Pancreas (tissue), 10 donors: ENCODE results near the gene SPRING1. TPM values are rescaled to one million over a fixed set of nuclear protein-coding genes. Genes with fewer than 3 reads are reported as not detected.
A peak's percentile ranks its signal among the peaks of the same experiment; 100 is the strongest.
"Not testable (repeated sequence)": the region's sequence is repeated elsewhere in the genome, so short reads cannot be mapped to it uniquely, and the experiment has no call there.

Experiments used
- ATAC-seq, 4 donors: fragments of 200-7000 bp; cut with Tn5 transposase; one replicate each; pipeline versions ENCODE4 v1.8.0 to v1.9.1; 2020; ENCODE audit warnings: mild to moderate bottlenecking in 4 of 4, moderate library complexity in 4 of 4
- DNase-seq, 6 donors: peaks; one replicate each; pipeline ENCODE4 v3.0.0-alpha.2; 2020
- FAIRE-seq: peaks from 2 replicates; lab custom pipeline; 2012; peaks lifted over from hg19 to GRCh38; lab: Jason Lieb, UNC
- H3K27ac ChIP-seq, 4 donors: fragments of 200-600 bp; sonication (generic); 1 replicate in 3 of 4; 2 replicates in 1 of 4; pipeline versions ENCODE4 v1.5.0 to v1.8.0; 2020
- H3K27me3 ChIP-seq, 4 donors: fragments of 200-600 bp; one replicate each; pipeline ENCODE4 v1.8.0; 2021
- H3K36me3 ChIP-seq, 3 donors: fragments of 200-600 bp; sonication (generic) in 1 of 3; one replicate each; pipeline versions ENCODE4 v1.5.0 to v1.8.0; 2020 to 2021
- H3K4me1 ChIP-seq, 3 donors: fragments of 200-600 bp; one replicate each; pipeline ENCODE4 v1.8.0; 2021
- H3K4me3 ChIP-seq, 4 donors: fragments of 200-600 bp; sonication (generic) in 2 of 4; one replicate each; pipeline versions ENCODE4 v1.5.0 to v1.8.0; 2020 to 2021
- H3K9me3 ChIP-seq, 4 donors: fragments of 200-600 bp; one replicate each; pipeline ENCODE4 v1.8.0; 2021
- CTCF ChIP-seq, 4 donors: fragments of 200-600 bp; sonication (generic) in 3 of 4; IDR thresholded peaks; one replicate each; pipeline versions ENCODE4 v1.5.0 to v1.8.0; 2021; ENCODE audit warnings: antibody characterized with exemption in 4 of 4
- whole genome bisulfite sequencing, 2 donors: extraction: QIAGEN DNeasy Blood & Tissue Kit; methylation state at CpG; one replicate each; pipeline ENCODE4 v1.1.7; 2013; 5-methylcytosine and 5-hydroxymethylcytosine counted together
- intact Hi-C, 3 donors: fragments of 100-400 bp; cut with DNase I; formaldehyde crosslinking; loops; one replicate each; pipeline versions ENCODE4 v1.11.1 to v1.14.2; 2022
- polyA plus RNA-seq, 2 donors: library from polyadenylated mRNA; stranded (reverse); fragments of 200-250 nt; gene quantifications; one replicate each; pipeline ENCODE4 v1.2.3, GENCODE V29; 2013
- total RNA-seq, 6 donors: library from RNA; stranded (reverse); fragmentation: NEBNext Ultra II Directional in 4 of 6; extraction: Animal tissue kit (Norgen Biotek cat#: 25700) in 4 of 6; gene quantifications; one replicate each; pipeline versions ENCODE4 v1.2.1 to v1.2.4, GENCODE V29; 2021 to 2023
- donor health status: healthy with polysubstance abuse.
- donor health status: DM: no; HTN: no; CAD: no; lungs with moderate emphysema.
- donor health status: DM: no; HTN: no; CAD: no.
- donor health status: control.
- donor health status: control.
- donor health status: Bipolar disorder and iron deficiency.
- donor health status: DM: yes; HTN: yes; CAD: no.
- donor health status: DM: no; HTN: no; CAD: no.
- donor health status: DM: no; HTN: no; CAD: no.
- donor health status: DM: yes; HTN: yes; CAD: no.

SPRING1 gene
- total and polyA plus RNA-seq, 8 donors: 7.5 to 21.9 (median 10.5) TPM

- Histone ChIP-seq H3K9me3 (no peaks in the 10 kb centered on the region), H3K27ac (no peak overlapping the region), H3K36me3 (no peaks in the 10 kb centered on the region), H3K4me1 (no peaks in the 10 kb centered on the region), H3K27me3 (no peaks in the 10 kb centered on the region), H3K4me3 (no peak overlapping the region)
- FAIRE-seq (no peak), DNase-seq (no peak), ATAC-seq (no peak)
- intact Hi-C loops: no loop called here
- WGBS, 2 donors: 51 to 60% methylated on average over 3 of the region's 3 CpGs
- TF ChIP-seq CTCF (IDR thresholded peaks at IDR 0.05): no peak
Measured at GRCh38 chr12:116744766-116745165, 6.9 kb upstream of the SPRING1 start.

GRCh38 chr12:116742787-116743186, 4.9 kb upstream of the SPRING1 start:
- H3K4me3 ChIP-seq, FAIRE-seq, ATAC-seq, H3K4me1 ChIP-seq, DNase-seq, H3K9me3 ChIP-seq, intact Hi-C loops, H3K27me3 ChIP-seq, H3K36me3 ChIP-seq, H3K27ac ChIP-seq: not testable (repeated sequence)
- WGBS, 2 donors: 30 to 56% methylated on average over 2 of the region's 2 CpGs

GRCh38 chr12:116739381-116739887, 1.6 kb upstream of the SPRING1 start:
- DNase-seq: no peak
- peaks cover 5 to 11% (median 6%) of the 10 kb centered on the region in 3 donors for H3K4me1 ChIP-seq
- H3K27me3 ChIP-seq: no peaks in the 10 kb centered on the region
- intact Hi-C loops: no loop called here
- WGBS, 2 donors: 72 to 82% methylated on average over 7 of the region's 7 CpGs
- no peak overlapping the region for H3K4me3 ChIP-seq
- no peaks in the 10 kb centered on the region for H3K36me3 ChIP-seq
- TF ChIP-seq CTCF (IDR thresholded peaks at IDR 0.05): no peak
- no peak for ATAC-seq
- no peak overlapping the region for H3K27ac ChIP-seq
- H3K9me3 ChIP-seq: no peaks in the 10 kb centered on the region
- no peak for FAIRE-seq

- no peak for TF ChIP-seq CTCF (IDR thresholded peaks at IDR 0.05)
- intact Hi-C loops: no loop called here
- DNase-seq (peak in 2 of 6 donors; percentile 38 to 66), FAIRE-seq (no peak), ATAC-seq (peak in 1 of 4 donors; percentile 10)
- H3K4me3 ChIP-seq: peak overlapping the region; percentile 57 to 87 (median 76)
- peak overlapping the region in 3 of 4 donors; percentile 33 to 67 (median 60) for H3K27ac ChIP-seq
- 1 to 2% methylated on average over 24 of the region's 24 CpGs for WGBS, 2 donors
- H3K4me1 ChIP-seq: peaks cover 5 to 11% (median 6%) of the 10 kb centered on the region in 3 donors
- no peaks in the 10 kb centered on the region for H3K27me3 ChIP-seq
- H3K36me3 ChIP-seq: no peaks in the 10 kb centered on the region
- no peaks in the 10 kb centered on the region for H3K9me3 ChIP-seq
Measured at GRCh38 chr12:116736962-116737773, 701 bp downstream of the SPRING1 start.

GRCh38 chr12:116735951-116736599, 1.8 kb downstream of the SPRING1 start:
- ATAC-seq: peak in 3 of 4 donors; percentile 17 to 46 (median 39)
- no peaks in the 10 kb centered on the region for H3K36me3 ChIP-seq
- H3K4me1 ChIP-seq: peaks cover 5 to 11% (median 6%) of the 10 kb centered on the region in 3 donors
- no peak for FAIRE-seq
- peak overlapping the region in 2 of 4 donors; percentile 50 to 67 for H3K27ac ChIP-seq
- H3K9me3 ChIP-seq: no peaks in the 10 kb centered on the region
- H3K4me3 ChIP-seq: peak overlapping the region in 2 of 4 donors; percentile 78 to 87
- peak in 3 of 6 donors; percentile 38 to 46 (median 42) for DNase-seq
- H3K27me3 ChIP-seq: no peaks in the 10 kb centered on the region
- TF ChIP-seq CTCF (IDR thresholded peaks at IDR 0.05): no peak
- intact Hi-C loops: no loop called here
- WGBS, 2 donors: 42 to 51% methylated on average over 9 of the region's 9 CpGs
